GM12891 (cell line): ENCODE measurements around the gene PSMD11.

ENCODE experiments used
- POLR2A ChIP-seq: IDR thresholded peaks from 2 replicates; pipeline ENCODE4 v1.6.1; 2011; ENCODE audit warnings: low read depth, low read length, control low read depth
- POLR2AphosphoS5 ChIP-seq: IDR thresholded peaks from 2 replicates; pipeline ENCODE4 v1.6.1; 2011; ENCODE audit warnings: low read depth, low read length, control low read depth
- SPI1 ChIP-seq: IDR thresholded peaks from 2 replicates; pipeline ENCODE4 v1.6.1; 2011; ENCODE audit warnings: low read depth, low read length, control low read depth

DNA sequence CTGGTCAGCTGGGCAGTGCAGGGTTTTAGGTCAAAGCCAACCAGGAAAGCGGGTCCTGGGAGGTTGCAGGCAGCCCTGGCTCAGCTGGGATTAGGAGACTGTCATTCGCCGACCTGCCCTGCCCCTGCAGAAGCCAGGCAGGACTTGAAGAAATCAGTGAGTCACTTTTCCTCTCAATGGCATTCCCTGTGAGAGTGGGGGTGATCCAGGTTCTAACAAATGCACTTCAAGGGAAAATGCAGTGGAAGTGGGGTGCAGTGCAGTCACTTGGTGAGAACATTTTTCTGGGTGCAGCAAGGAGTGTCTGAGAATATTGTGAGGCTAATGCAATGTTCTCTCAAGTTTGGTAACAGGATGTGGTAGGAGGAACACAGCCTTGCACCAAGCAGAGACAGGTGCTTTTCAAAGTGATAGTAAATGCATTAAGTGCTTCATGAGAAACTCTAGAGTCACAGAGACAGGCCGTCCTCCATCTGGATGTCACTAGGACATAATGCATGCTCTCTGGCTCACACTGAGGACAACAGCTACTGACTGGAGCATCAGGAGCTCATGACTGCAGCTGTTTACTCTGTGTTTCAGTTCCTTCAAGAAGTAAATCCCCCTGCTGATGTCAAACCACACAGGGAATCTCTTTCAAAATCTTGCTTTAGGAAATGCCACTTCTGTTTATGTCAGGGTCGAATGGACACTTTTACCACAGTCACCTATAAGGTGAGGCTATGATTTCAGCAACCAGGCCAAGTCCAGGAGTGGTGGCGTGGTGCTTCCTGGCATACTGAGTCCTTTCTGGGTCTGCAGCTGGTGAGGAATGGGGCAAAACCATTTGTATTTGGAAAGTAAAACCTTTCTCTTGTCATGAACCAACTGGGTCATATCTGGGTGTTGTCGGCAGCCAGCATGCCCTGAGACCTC lies 59.2 kb downstream of the PSMD11 start:
- TF ChIP-seq POLR2AphosphoS5 (0 out of 2 replicates have a peak, but pooled peaks have one; percentile 42), POLR2A (no peak; the same call in 1 of the 2 replicates), SPI1 (peak; percentile 94)
